DND-41 (cell line): ENCODE measurements around the gene RNF168.

Source experiments
- EZH2 ChIP-seq: IDR thresholded peaks from 3 replicates; pipeline ENCODE4 v1.6.1; 2012; ENCODE audit warnings: borderline replicate concordance, low read depth, mild to moderate bottlenecking, moderate library complexity, low read length, inconsistent platforms; ENCODE audit not compliant: severe bottlenecking
- TF ChIP-seq, protein P1 (sequence below): IDR thresholded peaks from 2 replicates; pipeline ENCODE4 v1.5.1; 2012; ENCODE audit warnings: borderline replicate concordance, low read length, moderate library complexity, mild to moderate bottlenecking; ENCODE audit not compliant: poor library complexity, severe bottlenecking; ENCODE audit errors: extremely low read depth

DNA sequence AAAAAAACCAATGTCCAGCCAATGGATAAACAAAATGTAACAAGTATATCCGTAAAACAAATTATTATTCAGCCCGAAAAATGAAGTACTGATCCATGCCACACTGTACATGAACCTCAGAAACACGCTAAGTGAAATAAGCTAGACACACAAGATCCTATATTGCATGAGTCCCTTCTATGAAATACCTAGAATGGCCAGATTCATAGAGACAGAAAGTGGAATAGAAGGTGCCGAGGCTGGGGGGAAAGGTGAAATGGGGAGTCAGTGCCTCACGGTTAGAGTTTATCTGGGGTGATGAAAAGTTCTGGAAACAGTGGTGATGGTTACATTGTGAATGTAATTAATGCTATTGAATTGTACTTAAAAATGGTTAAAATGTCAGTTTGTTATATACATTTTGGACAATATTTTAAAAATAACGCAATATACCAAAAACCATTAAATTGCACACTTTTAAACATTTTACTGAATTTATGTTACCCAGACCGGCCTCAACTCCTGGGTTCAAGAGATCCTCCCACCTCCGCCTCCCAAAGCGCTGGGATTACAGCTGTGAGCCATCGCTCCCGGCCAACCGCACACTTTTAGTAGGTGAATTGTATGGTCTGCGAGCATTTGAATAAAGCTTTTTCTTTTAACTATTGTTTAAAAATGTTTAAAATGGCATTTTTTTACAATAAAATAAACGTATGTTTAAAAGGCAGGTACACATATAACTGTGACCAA is 2.1 kb downstream of the RNF168 start:
- TF ChIP-seq, protein P1, sequence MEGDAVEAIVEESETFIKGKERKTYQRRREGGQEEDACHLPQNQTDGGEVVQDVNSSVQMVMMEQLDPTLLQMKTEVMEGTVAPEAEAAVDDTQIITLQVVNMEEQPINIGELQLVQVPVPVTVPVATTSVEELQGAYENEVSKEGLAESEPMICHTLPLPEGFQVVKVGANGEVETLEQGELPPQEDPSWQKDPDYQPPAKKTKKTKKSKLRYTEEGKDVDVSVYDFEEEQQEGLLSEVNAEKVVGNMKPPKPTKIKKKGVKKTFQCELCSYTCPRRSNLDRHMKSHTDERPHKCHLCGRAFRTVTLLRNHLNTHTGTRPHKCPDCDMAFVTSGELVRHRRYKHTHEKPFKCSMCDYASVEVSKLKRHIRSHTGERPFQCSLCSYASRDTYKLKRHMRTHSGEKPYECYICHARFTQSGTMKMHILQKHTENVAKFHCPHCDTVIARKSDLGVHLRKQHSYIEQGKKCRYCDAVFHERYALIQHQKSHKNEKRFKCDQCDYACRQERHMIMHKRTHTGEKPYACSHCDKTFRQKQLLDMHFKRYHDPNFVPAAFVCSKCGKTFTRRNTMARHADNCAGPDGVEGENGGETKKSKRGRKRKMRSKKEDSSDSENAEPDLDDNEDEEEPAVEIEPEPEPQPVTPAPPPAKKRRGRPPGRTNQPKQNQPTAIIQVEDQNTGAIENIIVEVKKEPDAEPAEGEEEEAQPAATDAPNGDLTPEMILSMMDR: no peak
- TF ChIP-seq EZH2: no peak
